Thymus (tissue), 11 donors: ENCODE data around the gene AP1S3. TPM values are rescaled to one million over a fixed set of nuclear protein-coding genes. Genes with fewer than 3 reads are reported as not detected.
"Not testable (repeated sequence)": the region's sequence is repeated elsewhere in the genome, so short reads cannot be mapped to it uniquely, and the experiment has no call there.

Source experiments
- DNase-seq, 9 donors: peaks; one replicate each; pipeline ENCODE4 v3.0.0-alpha.2; 2013; ENCODE audit warnings: low spot score in 9 of 9, low read depth in 6 of 9, missing footprints in 1 of 9
- H3K27ac ChIP-seq, 2 donors: one replicate each; pipeline ENCODE4 v1.5.1; 2013; ENCODE audit warnings: control low read depth in 1 of 2, low read depth in 1 of 2, low read length in 1 of 2, mild to moderate bottlenecking in 1 of 2, moderate library complexity in 1 of 2
- H3K27me3 ChIP-seq, 2 donors: one replicate each; pipeline ENCODE4 v1.5.1; 2013; ENCODE audit warnings: low read length in 1 of 2; ENCODE audit not compliant: control insufficient read depth in 2 of 2, insufficient read depth in 1 of 2
- H3K36me3 ChIP-seq, 2 donors: one replicate each; pipeline ENCODE4 v1.5.1; 2013; ENCODE audit warnings: low read length in 1 of 2, mild to moderate bottlenecking in 1 of 2, moderate library complexity in 1 of 2; ENCODE audit not compliant: control insufficient read depth in 2 of 2, insufficient read depth in 2 of 2
- H3K4me1 ChIP-seq, 2 donors: one replicate each; pipeline ENCODE4 v1.5.1; 2013; ENCODE audit warnings: low read length in 2 of 2; ENCODE audit not compliant: control insufficient read depth in 2 of 2, insufficient read depth in 2 of 2
- H3K4me3 ChIP-seq, 2 donors: one replicate each; pipeline ENCODE4 v1.5.1; 2013; ENCODE audit warnings: low read length in 2 of 2, control low read depth in 1 of 2, mild to moderate bottlenecking in 1 of 2
- H3K9me3 ChIP-seq, 2 donors: one replicate each; pipeline ENCODE4 v1.5.1; 2013; ENCODE audit warnings: low read length in 1 of 2, mild to moderate bottlenecking in 1 of 2; ENCODE audit not compliant: control insufficient read depth in 2 of 2, insufficient read depth in 1 of 2
- WGBS: extraction: QIAGEN DNeasy Blood & Tissue Kit; methylation state at CpG from one replicate; pipeline ENCODE4 v1.1.7; 2013; 5-methylcytosine and 5-hydroxymethylcytosine counted together
- polyA plus RNA-seq: library from polyadenylated mRNA; stranded (reverse); fragments of 200-250 nt; gene quantifications from one replicate; pipeline ENCODE4 v1.2.3, GENCODE V29; 2013
- total RNA-seq: library from RNA; stranded (reverse); fragments of 120-200 nt; gene quantifications from one replicate; pipeline ENCODE4 v1.2.4, GENCODE V29; 2013
- donor health status: healthy.

The AP1S3 gene
- total and polyA plus RNA-seq, 2 donors: 1.6 to 2.5 TPM

GRCh38 chr2:223871661-223872060 is 34.3 kb upstream of the AP1S3 start:
- not testable (repeated sequence) for H3K9me3 ChIP-seq, H3K27ac ChIP-seq, H3K4me3 ChIP-seq, H3K4me1 ChIP-seq, H3K36me3 ChIP-seq, H3K27me3 ChIP-seq, DNase-seq
- 97% methylated on average over 12 of the region's 12 CpGs for WGBS

GRCh38 chr2:223870840-223871611 is 33.6 kb upstream of the AP1S3 start:
- Histone ChIP-seq H3K27ac (no peak overlapping the region), H3K27me3 (no peaks in the 10 kb centered on the region), H3K36me3 (peaks cover 0 to 2% of the 10 kb centered on the region in 2 donors), H3K9me3 (no peaks in the 10 kb centered on the region), H3K4me3 (no peak overlapping the region), H3K4me1 (no peaks in the 10 kb centered on the region)
- WGBS: 96% methylated on average over 7 of the region's 7 CpGs
- DNase-seq: no peak

- Histone ChIP-seq H3K36me3 (no peaks in the 10 kb centered on the region), H3K27ac (no peak overlapping the region), H3K9me3 (no peaks in the 10 kb centered on the region), H3K4me3 (no peak overlapping the region), H3K27me3 (no peaks in the 10 kb centered on the region), H3K4me1 (peaks cover 0 to 5% of the 10 kb centered on the region in 2 donors)
- WGBS: 22% methylated on average over 3 of the region's 3 CpGs
- DNase-seq: peak in 4 of 9 donors; percentile 17 to 58 (median 34)
These were observed 30.6 kb upstream of the AP1S3 start for GRCh38 chr2:223868005-223868404.

GRCh38 chr2:223865907-223866508 is 28.6 kb upstream of the AP1S3 start:
- 55% methylated on average over 2 of the region's 2 CpGs for WGBS
- no peaks in the 10 kb centered on the region for H3K9me3 ChIP-seq
- no peaks in the 10 kb centered on the region for H3K27me3 ChIP-seq
- H3K4me1 ChIP-seq: peaks cover 0 to 5% of the 10 kb centered on the region in 2 donors
- no peak overlapping the region for H3K4me3 ChIP-seq
- no peak overlapping the region for H3K27ac ChIP-seq
- DNase-seq: no peak
- no peaks in the 10 kb centered on the region for H3K36me3 ChIP-seq

GRCh38 chr2:223865124-223865523 is 27.7 kb upstream of the AP1S3 start:
- H3K9me3 ChIP-seq: no peaks in the 10 kb centered on the region
- no peaks in the 10 kb centered on the region for H3K36me3 ChIP-seq
- 23% methylated on average over 4 of the region's 4 CpGs for WGBS
- no peak overlapping the region for H3K4me3 ChIP-seq
- DNase-seq: peak in 7 of 9 donors; percentile 12 to 69 (median 23)
- peaks cover 0 to 5% of the 10 kb centered on the region in 2 donors for H3K4me1 ChIP-seq
- no peaks in the 10 kb centered on the region for H3K27me3 ChIP-seq
- no peak overlapping the region for H3K27ac ChIP-seq

- 92% methylated on average over 2 of the region's 2 CpGs for WGBS
- no peak overlapping the region for H3K4me3 ChIP-seq
- H3K4me1 ChIP-seq: peaks cover 0 to 5% of the 10 kb centered on the region in 2 donors
- H3K27ac ChIP-seq: no peak overlapping the region
- H3K9me3 ChIP-seq: no peaks in the 10 kb centered on the region
- H3K36me3 ChIP-seq: no peaks in the 10 kb centered on the region
- DNase-seq: no peak
- no peaks in the 10 kb centered on the region for H3K27me3 ChIP-seq
These were observed 26.1 kb upstream of the AP1S3 start for GRCh38 chr2:223863491-223863890.

GRCh38 chr2:223860809-223861738 is 23.7 kb upstream of the AP1S3 start:
- H3K4me1 ChIP-seq: peaks cover 0 to 5% of the 10 kb centered on the region in 2 donors
- no peak overlapping the region for H3K27ac ChIP-seq
- no peaks in the 10 kb centered on the region for H3K27me3 ChIP-seq
- no peak for DNase-seq
- H3K36me3 ChIP-seq: no peaks in the 10 kb centered on the region
- H3K9me3 ChIP-seq: no peaks in the 10 kb centered on the region
- H3K4me3 ChIP-seq: no peak overlapping the region
- 85% methylated on average over 5 of the region's 5 CpGs for WGBS

- H3K4me3 ChIP-seq: no peak overlapping the region
- no peak overlapping the region for H3K27ac ChIP-seq
- H3K4me1 ChIP-seq: no peaks in the 10 kb centered on the region
- 91% methylated on average over 3 of the region's 3 CpGs for WGBS
- H3K9me3 ChIP-seq: no peaks in the 10 kb centered on the region
- no peak for DNase-seq
- no peaks in the 10 kb centered on the region for H3K27me3 ChIP-seq
- H3K36me3 ChIP-seq: no peaks in the 10 kb centered on the region
These were observed 21.7 kb upstream of the AP1S3 start for GRCh38 chr2:223859070-223859469.

GRCh38 chr2:223856584-223856983 is 19.2 kb upstream of the AP1S3 start:
- no peak overlapping the region for H3K4me3 ChIP-seq
- no peak overlapping the region for H3K27ac ChIP-seq
- H3K4me1 ChIP-seq: no peaks in the 10 kb centered on the region
- no peaks in the 10 kb centered on the region for H3K36me3 ChIP-seq
- no peaks in the 10 kb centered on the region for H3K27me3 ChIP-seq
- no peaks in the 10 kb centered on the region for H3K9me3 ChIP-seq
- WGBS: 89% methylated on average over 5 of the region's 5 CpGs
- no peak for DNase-seq
